Fibroblast of the aortic adventitia (primary cell): ENCODE measurements around the gene KCTD21. TPM values are rescaled to one million over a fixed set of nuclear protein-coding genes. Genes with fewer than 3 reads are reported as not detected.
"Not testable (repeated sequence)": the region's sequence is repeated elsewhere in the genome, so short reads cannot be mapped to it uniquely, and the experiment has no call there.

Experiments
- DNase-seq: peaks from one replicate; pipeline ENCODE4 v3.0.0-alpha.2; 2010; ENCODE audit warnings: low read depth
- H3K4me3 ChIP-seq: 2 replicates; pipeline ENCODE4 v1.5.1; 2011; ENCODE audit warnings: low read depth, mild to moderate bottlenecking, control low read depth, low read length, moderate library complexity
- CTCF ChIP-seq: IDR thresholded peaks from 2 replicates; pipeline ENCODE4 v1.5.1; 2011; ENCODE audit warnings: mild to moderate bottlenecking, low read length, control low read depth, inconsistent platforms; ENCODE audit not compliant: insufficient read depth
- total RNA-seq: library from RNA; depleted of rRNA; stranded (reverse); fragments of >200 nt; gene quantifications from 2 replicates; pipeline ENCODE4 v1.2.3, GENCODE V29; 2012; ENCODE audit warnings: low replicate concordance

The KCTD21 gene
- 11.9 and 14.5 TPM in 2 replicates for total RNA-seq

- no peak for TF ChIP-seq CTCF
- peak; percentile 96 for DNase-seq
- peak within 1 kb of the TSS; percentile 92 for H3K4me3 ChIP-seq
Observed at GRCh38 chr11:78188286-78189173, at the start of gene KCTD21, which contains the start of gene USP35. TSS of gene KCTD21 (minus strand) at chr11:78188626. CDS start at chr11:78174554, 14,072 bp downstream. TSS of gene USP35 (plus strand) at chr11:78188919. CDS start at chr11:78196246, 7,327 bp downstream.

GRCh38 chr11:78237293-78238046 lies 49.0 kb upstream of the KCTD21 start:
- no peak for DNase-seq
- no peak for TF ChIP-seq CTCF
- no peak overlapping the region for H3K4me3 ChIP-seq

DNA sequence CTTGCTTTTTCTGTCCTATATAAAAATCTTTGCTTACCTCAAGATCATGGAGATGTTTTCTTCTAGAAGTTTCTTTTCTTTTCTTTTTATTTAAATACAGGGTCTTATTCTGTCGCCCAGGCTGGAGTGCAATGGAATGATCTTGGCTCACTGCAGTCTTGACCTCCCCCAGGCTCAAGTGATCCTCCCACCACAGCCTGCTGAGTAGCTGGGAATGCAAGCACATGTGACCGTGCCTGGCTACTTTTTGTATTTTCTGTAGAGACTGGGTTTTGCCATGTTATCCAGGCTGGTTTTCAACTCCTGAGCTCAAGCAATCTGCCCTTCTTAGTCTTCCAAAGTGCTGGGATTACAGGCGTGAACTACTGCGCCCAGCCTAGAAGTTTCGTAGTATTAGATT lies 45.6 kb upstream of the KCTD21 start:
- H3K4me3 ChIP-seq = no peak overlapping the region
- DNase-seq = no peak
- TF ChIP-seq CTCF = no peak

- DNase-seq, H3K4me3 ChIP-seq: not testable (repeated sequence)
Observed at GRCh38 chr11:78233046-78233445, 44.6 kb upstream of the KCTD21 start.

DNA sequence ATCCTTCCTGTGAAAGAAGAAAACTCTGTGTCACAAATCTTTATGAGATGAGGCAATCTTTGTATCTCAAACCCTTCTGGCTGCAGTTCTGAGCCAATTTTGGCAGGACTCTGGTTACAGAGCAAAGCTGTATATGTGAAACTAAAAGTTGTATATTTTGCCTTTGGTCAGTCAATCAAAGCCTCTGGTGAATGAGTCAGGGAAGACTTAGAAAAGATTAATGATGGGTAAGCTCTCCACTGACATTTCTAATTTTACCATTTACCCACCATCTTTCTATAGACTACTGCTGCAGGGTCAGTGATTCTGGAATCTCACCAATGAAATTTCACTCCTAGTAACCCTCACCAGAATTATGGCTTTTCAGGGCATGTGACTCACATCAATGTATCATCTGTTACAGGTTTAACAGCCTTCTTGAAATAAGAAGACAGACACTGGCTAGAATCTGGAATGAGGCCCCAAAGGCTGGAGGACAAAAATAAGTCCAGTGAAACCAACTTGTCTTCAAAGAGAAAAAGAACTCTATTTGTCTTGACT lies 43.6 kb upstream of the KCTD21 start:
- TF ChIP-seq CTCF = no peak

DNA sequence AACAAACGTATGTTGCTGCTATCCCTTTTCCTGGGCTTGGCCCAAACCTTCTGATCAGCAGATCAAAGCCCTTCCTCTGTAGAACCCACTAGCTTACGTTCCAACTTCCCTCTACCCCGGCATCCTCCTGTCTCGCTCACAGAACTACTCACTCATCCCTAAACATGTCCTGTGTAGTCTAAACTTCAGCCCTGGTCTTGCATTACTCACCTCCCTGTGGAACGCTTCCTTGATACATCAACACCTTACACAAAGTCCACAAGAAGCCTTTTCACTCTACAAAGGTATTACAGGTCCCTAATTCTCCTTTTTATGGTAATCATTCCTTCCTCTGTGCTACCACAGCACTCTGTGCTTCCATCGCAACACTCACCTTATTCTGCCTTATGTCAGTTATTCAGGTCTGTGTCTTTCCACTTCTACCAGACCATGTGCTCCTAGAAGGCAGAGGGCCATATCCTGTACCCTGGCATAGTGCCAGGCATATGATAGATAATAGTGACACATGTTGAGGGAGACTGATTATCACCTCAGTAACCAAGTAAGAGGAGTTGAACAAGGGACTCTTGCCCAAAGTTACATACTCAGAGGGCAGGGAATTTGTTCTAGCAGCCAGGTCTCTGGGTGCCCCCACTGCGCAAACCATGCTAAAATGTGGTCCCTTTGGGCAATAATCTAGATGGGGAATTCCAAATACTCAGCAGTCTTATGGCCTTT lies 41.9 kb upstream of the KCTD21 start:
- no peak for DNase-seq
- TF ChIP-seq CTCF = no peak
- H3K4me3 ChIP-seq = no peak overlapping the region

More for the DNA sequence above, 43.6 kb upstream of the KCTD21 start:
- H3K4me3 ChIP-seq = no peak overlapping the region
- DNase-seq = peak; percentile 89
